Measurements from ENCODE around the gene TSHZ2.

GRCh38 chr20:53032046-53032445, 59.9 kb downstream of the TSHZ2 start:
- TF ChIP-seq TAF1 (IDR thresholded peaks at IDR 0.05; ENCODE audit: low read depth), result no peak
- TF ChIP-seq, protein P1, sequence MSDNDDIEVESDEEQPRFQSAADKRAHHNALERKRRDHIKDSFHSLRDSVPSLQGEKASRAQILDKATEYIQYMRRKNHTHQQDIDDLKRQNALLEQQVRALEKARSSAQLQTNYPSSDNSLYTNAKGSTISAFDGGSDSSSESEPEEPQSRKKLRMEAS (IDR thresholded peaks at IDR 0.05), result no peak
- no peak for TF ChIP-seq FOXM1 (IDR thresholded peaks at IDR 0.05; ENCODE audit: borderline replicate concordance, low read depth)

Data from Ishikawa (cell line).